Activated CD8-positive, alpha-beta memory T cell treated with anti-CD3 and anti-CD28 coated beads, Interleukin-2, amount 50 U/mL, for 24 hours (primary cell): ENCODE measurements around the gene SYTL3.
"Not testable (repeated sequence)": the region's sequence is repeated elsewhere in the genome, so short reads cannot be mapped to it uniquely, and the experiment has no call there.

Experiments used
- DNase-seq: peaks from one replicate; pipeline ENCODE4 v3.0.0-alpha.2; 2020; ENCODE audit errors: extremely low read depth

Gene SYTL3

GRCh38 chr6:158638324-158638854 is 11.5 kb upstream of the SYTL3 start:
- no peak for DNase-seq

- DNase-seq: no peak
These were observed 10.8 kb upstream of the SYTL3 start for GRCh38 chr6:158639056-158639455.

GRCh38 chr6:158640519-158640918 is 9.3 kb upstream of the SYTL3 start:
- no peak for DNase-seq

- DNase-seq: no peak
These were observed 7.7 kb upstream of the SYTL3 start for GRCh38 chr6:158642097-158642601.

GRCh38 chr6:158643836-158644230 is 6.0 kb upstream of the SYTL3 start:
- DNase-seq: no peak

GRCh38 chr6:158644231-158645063 is 5.4 kb upstream of the SYTL3 start, which contains the start of gene DYNLT1:
TSS of gene DYNLT1 (minus strand) at chr6:158644743. CDS start at chr6:158644708, 35 bp downstream.
- DNase-seq: peak; percentile 71

- no peak for DNase-seq
These were observed 4.5 kb upstream of the SYTL3 start for GRCh38 chr6:158645064-158646022.

- DNase-seq: no peak
These were observed 3.6 kb upstream of the SYTL3 start for GRCh38 chr6:158646023-158646910.

GRCh38 chr6:158647501-158647900 is 2.4 kb upstream of the SYTL3 start:
- DNase-seq: no peak

GRCh38 chr6:158648682-158649131 is 1.1 kb upstream of the SYTL3 start:
- DNase-seq: no peak

- not testable (repeated sequence) for DNase-seq
These were observed 2.3 kb downstream of the SYTL3 start for GRCh38 chr6:158651981-158652737.

GRCh38 chr6:158653577-158654354 is 3.9 kb downstream of the SYTL3 start:
- peak; percentile 83 for DNase-seq

GRCh38 chr6:158654498-158654897 is 4.6 kb downstream of the SYTL3 start:
- DNase-seq: no peak

GRCh38 chr6:158654960-158655489 is 5.2 kb downstream of the SYTL3 start:
- no peak for DNase-seq

- no peak for DNase-seq
These were observed 6.0 kb downstream of the SYTL3 start for GRCh38 chr6:158655569-158656450.

- DNase-seq: not testable (repeated sequence)
These were observed 7.1 kb downstream of the SYTL3 start for GRCh38 chr6:158656986-158657385.

- no peak for DNase-seq
These were observed 10.5 kb downstream of the SYTL3 start for GRCh38 chr6:158660333-158660754.

- no peak for DNase-seq
These were observed 11.4 kb downstream of the SYTL3 start for GRCh38 chr6:158661156-158661685.
